NCI-H2081 treated with DMSO at 0.1 percent for 48 hours (cell line): ENCODE data around the gene OAS3.
"Not testable (repeated sequence)": the region's sequence is repeated elsewhere in the genome, so short reads cannot be mapped to it uniquely, and the experiment has no call there.

Source experiments
- DNase-seq: peaks from one replicate; lab custom pipeline; 2025; lab: John Stamatoyannopoulos, UW

OAS3 gene, protein sequence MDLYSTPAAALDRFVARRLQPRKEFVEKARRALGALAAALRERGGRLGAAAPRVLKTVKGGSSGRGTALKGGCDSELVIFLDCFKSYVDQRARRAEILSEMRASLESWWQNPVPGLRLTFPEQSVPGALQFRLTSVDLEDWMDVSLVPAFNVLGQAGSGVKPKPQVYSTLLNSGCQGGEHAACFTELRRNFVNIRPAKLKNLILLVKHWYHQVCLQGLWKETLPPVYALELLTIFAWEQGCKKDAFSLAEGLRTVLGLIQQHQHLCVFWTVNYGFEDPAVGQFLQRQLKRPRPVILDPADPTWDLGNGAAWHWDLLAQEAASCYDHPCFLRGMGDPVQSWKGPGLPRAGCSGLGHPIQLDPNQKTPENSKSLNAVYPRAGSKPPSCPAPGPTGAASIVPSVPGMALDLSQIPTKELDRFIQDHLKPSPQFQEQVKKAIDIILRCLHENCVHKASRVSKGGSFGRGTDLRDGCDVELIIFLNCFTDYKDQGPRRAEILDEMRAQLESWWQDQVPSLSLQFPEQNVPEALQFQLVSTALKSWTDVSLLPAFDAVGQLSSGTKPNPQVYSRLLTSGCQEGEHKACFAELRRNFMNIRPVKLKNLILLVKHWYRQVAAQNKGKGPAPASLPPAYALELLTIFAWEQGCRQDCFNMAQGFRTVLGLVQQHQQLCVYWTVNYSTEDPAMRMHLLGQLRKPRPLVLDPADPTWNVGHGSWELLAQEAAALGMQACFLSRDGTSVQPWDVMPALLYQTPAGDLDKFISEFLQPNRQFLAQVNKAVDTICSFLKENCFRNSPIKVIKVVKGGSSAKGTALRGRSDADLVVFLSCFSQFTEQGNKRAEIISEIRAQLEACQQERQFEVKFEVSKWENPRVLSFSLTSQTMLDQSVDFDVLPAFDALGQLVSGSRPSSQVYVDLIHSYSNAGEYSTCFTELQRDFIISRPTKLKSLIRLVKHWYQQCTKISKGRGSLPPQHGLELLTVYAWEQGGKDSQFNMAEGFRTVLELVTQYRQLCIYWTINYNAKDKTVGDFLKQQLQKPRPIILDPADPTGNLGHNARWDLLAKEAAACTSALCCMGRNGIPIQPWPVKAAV

DNA sequence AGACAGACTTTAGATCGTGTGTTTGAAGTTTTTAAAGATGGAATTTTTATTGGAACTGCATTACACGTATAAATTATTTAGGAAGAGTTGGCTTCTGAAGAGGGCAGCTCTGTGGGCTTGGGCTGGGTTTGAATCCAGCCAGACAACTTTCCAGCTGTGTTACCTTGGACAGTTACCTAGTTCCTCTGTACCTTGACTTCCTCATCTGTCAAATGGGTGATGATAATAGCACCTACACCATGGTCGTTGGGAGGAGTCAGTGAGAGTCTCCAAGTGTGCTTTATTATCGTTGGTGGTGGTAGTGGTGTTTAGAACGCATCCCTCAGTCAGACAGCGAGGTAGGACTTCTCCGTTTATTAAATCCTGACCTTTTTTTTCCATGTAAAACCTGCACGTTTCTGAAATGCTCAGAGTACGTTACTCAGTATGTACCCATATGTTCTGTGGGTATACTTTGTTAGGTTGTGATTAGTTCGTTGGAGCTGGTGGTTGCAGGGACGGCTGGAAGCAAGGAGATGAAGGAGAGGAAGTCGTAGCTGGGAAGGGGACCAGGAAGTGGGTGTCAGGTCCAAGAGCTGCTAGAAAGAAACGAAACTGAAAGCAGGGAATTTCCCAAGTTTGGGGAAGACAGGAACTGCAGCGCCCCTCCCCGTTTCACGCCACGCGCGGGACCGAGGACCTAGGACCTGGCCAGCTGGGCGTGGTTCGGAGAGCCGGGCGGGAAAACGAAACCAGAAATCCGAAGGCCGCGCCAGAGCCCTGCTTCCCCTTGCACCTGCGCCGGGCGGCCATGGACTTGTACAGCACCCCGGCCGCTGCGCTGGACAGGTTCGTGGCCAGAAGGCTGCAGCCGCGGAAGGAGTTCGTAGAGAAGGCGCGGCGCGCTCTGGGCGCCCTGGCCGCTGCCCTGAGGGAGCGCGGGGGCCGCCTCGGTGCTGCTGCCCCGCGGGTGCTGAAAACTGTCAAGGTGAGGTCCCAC, at the start of gene OAS3:
OAS3 (plus strand) TSS at position 734 of the 979 bp plus-strand sequence; CDS start at position 791, 57 bp downstream.
- DNase-seq, result no peak

DNA sequence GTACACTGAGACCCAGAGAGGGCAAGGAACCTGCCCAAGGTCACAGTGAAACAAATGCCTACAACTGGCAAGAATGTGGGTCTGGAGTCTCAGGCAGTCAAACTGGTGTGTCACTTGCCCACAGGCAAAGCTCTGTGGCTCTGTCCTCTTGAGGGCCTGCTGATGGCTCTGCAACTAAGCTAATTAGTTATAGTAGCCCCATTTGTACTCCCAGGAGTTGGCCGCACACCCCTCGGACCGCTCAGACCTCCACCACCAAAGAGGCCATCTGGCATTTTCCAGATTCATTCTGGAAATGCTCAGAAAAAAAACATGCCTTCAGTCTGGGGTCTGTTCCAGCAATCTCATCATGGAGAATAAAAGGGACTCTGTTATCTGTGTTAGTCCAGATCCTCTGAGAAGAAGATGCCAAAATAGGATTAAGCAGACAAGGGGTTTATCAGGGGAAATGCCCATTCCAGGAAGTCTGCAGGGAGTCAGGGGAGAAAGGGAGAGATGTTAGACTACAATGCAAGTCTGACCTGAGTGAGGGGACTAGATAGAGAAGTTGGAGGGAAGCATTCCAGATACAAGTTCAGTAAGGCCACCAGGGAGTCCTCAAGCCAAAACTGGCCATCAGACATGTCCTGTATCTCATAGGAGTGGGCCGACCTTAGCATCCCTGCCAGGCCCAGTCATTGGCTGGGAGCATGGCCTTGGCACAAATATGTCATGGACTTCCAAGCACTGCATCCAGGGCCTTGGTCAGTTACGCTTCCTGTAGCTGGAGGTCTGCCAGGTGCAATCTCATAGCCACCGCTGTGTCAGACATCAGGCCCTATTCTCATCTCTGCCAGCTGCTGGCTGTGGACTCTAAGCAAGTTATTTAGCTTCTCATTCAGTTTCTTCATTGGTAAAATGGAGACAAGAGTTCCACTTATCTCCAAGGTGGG, 46.9 kb upstream of the OAS3 start:
- no peak for DNase-seq

DNA sequence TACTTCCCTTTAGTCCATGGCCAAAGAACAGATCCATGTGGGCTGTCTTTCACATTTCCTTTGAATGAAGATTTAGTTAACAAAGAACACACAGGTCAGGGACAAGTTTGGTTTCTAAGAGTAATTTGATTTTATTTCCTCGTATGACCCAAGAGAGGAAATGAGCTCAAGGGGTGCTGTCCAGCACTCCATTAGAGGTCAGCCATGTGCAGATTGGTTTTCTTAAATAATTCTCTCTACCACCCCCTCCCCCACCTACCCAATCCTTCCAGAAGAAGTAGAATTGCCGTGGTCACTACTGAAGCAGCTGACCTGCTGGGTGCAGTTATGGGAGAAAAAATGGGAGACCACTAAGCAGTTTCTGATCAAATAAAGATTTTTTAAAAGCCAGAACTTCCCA, 45.4 kb upstream of the OAS3 start:
- no peak for DNase-seq

DNA sequence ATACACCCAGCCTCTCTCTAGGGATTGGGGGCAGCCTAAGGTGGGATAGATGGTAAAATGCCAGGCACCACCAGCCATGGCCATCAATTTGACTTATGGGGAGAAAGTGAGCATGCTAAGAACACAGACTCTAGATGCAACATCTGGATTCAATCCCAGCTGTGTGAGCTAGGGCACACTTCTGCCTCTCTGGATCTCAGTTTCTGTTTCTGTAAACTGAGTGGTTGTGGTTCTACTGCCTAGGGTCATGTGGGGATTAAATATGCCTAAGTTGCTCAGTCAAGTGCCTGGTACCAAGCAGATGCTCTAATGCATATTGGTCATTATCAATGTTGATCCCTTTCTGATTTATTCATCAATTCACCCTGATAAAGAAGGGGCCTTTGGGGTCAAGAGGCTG, 44.1 kb upstream of the OAS3 start:
- DNase-seq, result no peak

DNA sequence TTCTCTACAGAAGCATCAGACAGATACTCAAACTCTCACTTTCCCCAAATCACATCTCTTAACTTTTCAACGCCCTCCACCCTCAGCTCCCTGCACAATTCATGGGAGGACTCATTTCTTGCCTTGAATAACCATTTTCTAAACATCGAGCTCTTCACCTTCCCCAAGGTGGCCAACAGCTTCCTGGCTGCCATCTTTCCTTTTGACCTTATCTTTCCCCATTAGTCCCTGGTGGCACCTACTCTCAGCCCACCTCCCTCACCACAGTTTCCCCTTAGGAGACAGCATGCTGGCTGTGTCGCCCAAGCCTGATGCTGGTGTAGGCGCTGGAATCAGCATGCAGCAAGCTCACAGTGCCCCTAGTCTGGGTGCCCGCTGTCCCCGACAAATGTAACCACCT, 39.9 kb upstream of the OAS3 start:
- no peak for DNase-seq

DNA sequence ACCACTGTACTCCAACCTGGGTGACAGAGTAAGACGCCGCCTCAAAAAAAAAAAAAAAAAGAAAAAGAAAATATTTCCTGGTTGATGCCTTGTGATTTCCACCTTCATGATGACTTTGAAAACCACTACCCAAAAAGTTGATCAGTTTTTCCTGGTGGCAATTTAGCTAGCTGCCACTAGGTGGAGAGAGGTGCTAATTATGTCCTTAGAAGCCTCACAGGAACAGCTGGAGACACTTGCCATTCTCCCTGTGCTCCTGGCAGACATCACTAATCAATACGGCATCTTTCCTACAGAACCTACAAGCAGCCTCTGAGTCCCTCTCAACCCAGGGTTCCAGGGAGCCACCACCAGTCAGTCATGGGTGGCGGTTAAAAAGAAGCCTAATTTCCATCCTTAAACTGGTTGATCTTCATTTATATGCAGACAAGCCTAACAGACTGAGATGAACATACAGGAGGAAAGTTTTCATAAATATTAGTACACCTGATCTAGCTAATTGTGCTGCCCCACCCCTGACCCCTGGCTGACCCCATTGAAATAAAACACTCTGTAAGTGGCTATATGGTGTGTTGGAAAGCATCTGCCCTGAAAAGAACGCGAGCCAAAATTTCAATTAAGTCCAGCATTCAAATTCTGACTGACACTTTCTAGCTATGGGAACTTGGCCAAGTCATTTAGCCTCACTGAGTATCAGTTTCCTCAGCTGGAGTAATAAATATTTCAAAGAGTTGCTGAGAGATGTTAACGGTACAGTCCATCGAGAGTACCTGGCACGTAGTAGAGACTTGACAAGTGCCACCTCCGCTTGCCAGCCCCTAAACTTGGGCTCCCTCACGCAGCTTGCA, 37.8 kb upstream of the OAS3 start:
- peak; percentile 31 for DNase-seq

DNA sequence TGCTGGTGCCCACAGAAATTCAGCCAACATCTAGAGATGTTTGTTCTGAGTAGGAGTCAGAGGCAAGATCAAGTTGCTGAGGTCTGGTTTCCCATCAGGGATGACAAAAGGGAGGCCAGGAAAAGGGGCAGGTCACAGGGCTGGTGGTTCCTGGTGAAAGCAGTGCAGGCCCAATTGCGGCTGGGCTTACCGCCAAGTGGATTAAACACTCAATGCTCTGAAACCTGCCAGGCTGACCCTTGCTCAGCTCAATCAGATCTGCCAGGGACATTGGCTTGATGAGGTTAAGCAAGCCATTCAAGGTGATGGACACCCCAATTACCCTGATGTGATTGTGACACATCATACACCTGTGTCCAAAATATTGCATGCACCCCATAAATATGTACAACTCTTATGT, 37.0 kb upstream of the OAS3 start:
- no peak for DNase-seq

DNA sequence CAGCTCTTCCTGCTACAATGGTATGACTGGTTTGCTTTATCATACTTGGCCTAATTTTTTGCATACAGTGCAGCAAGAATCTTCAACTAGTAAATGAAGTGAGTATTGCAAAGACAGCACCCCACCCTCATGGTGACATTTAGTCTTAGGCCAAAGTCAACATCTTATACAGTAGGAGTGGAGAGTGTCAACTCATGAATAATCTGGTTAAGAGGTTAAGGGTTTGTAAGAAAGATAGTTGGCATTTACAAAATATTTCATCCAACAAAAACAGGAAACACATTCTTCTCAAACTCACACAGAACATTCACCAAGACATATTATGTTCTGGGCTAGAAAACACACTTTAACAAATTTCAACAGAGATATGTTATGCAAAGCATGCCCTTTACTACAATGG, 33.7 kb upstream of the OAS3 start:
- no peak for DNase-seq

DNA sequence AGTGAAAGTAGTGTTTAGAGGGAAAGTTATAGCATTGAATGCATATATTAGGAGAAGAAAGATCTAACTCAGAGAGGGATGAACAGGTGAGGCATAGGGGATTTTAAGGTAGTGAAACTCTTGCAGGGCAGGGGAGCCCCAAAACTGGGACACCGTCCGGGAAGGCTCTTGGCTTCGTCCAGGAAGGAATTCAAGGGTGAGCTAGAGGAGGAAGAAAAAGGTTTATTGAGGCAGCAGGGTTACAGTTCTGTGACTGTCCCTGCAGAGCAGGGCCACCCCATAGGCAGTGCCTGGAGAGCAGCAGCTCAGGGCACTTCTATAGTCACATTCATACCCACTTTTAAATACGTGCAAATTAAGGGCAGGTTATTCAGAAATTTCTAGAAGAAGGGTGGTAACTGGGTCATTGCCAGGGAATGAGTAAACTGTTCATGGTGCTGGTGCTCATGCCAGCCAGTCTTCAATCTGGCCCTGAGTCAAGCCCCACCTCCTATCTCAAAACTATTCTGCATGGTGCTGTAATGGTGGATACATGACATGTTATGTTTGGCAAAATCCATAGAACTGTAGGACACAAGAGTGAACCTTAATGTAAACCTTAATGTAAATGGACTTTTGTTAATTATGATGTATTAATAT, 32.7 kb upstream of the OAS3 start:
- DNase-seq, result no peak

DNA sequence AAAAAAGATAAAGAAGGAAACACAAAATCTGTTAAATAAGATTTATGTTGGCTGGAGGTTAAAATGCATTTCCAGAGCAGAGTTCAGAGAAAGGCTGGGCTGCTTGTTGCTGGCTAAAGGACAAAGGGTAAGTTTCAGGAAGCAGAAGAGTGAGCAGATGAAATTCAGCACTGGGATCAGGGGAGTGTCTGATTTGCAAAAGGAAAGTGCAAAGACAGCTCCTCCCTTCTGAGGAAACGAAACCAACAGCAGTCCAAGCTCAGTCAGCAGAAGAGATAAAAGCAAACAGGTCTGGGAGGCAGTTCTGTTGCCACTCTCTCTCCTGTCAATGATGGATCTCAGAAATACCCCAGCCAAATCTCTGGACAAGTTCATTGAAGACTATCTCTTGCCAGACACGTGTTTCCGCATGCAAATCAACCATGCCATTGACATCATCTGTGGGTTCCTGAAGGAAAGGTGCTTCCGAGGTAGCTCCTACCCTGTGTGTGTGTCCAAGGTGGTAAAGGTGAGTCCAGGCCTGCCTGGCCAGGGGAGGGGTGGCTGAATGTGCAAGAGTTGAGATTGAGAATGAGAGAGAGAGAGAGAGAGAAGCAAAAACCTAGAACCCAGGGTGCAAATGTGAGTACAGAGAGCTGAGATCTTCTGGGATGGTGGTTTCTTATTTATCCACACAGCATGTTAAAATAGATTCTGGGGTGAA, 31.4 kb upstream of the OAS3 start, which contains the start of gene OAS1:
OAS1 (plus strand) TSS at position 251 of the 703 bp plus-strand sequence; CDS start at position 329, 78 bp downstream.
- no peak for DNase-seq

DNA sequence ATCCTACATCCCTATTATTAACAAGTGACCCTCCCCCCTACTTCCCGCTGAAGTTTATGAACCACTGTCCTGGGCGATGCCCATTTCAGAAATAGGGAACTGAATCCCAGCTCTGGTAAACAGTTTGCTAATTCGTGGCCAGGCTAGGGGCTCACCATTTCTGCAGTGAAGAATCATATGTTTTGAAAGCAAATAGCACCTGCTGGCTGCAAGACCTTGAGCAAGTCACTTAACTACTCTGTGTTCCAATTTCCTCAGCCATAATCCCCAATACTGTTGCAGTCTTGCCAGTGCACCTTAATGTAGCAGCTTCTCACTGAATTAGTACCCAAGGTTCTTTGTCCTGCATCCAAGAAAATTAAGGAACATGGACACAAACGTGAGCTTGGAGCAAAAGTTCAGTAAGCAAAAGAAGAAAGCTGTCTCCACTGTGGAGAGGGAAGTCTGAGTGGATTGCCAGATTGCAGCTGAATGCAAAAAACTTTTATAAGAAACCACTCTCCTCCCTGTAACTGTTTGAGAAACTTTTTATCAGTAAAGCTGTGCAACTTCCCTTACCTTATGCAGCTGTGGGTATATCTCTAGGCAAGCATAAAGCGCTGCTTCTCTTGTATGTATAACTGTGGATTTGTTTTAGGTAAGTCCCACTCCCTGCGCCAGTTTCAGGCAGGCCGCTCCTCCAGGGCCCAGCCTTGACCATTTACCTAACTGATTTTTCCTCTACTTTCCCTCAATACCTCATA, 30.7 kb upstream of the OAS3 start:
- DNase-seq, result no peak

DNA sequence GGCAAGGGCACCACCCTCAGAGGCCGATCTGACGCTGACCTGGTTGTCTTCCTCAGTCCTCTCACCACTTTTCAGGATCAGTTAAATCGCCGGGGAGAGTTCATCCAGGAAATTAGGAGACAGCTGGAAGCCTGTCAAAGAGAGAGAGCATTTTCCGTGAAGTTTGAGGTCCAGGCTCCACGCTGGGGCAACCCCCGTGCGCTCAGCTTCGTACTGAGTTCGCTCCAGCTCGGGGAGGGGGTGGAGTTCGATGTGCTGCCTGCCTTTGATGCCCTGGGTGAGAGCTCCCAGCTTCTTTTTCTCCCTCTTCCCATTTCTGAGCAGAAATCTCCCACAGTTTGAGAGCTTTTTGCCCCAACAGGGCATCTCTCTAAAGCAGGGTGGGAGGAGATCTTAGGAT, 29.7 kb upstream of the OAS3 start:
- DNase-seq, result no peak

DNA sequence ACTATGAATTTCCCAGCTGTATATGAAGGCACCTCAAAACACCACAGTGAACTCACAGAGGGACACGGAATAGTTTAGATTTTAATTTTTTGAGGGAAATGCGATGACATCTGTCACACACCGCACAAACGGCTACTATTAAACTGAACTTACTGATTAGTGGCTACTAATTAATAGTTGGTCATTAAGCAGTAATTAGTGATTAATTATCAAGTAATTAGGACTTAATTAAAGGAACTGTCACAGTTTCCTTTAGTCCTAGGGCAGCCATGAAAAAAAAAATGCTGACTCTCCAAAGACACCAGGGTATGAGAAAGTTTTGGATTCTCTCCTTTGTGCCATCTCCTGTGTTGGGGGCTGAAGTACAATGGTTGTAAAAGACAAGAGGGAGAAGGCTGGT, 28.6 kb upstream of the OAS3 start:
- no peak for DNase-seq

DNA sequence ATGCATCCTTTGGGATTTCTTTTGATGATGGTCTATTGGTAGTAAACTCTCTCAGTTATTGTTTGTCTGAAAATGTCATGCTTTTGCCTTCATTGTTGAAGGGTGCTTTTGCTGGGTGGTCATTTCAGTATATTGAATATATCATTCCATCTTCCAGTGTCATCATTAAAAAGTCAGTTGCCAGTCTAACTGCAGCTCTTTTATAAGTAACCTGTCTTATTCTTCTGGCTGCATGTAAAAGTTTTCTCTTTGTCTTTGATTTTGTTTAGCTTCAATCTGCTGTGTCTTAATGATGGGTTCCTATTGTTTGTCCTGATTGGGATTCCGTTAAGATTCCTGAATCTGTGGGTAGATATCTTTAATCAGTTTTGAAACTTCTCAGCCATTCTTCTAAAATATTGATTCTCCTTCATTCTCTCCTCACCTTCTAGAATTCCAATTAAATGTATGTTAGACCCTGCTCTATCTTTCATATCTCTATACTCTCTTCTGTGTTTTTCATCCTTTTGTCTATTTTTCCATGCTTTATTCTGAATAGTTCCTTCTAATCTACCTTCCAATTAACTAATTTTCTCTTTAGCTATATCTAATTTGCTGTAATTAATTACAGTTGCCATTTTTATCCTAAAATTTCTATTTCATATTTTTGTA, 25.1 kb upstream of the OAS3 start:
- no peak for DNase-seq

DNA sequence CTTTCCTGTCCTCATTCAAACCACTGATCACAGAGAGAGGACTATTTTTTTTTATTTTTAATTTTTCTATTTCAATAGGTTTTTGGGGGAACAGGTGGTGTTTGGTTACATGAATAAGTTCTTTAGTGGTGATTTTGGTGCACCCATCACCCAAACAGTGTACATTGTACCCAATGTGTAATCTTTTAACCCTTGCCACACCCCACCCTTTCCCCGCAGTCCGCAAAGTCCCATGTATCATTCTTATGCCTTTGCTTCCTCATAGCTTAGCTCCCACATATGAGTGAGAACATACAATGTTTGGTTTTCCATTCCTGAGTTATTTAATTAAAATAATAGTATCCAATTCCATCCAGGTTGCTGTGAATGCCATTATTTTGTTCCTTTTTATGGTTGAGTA, 24.4 kb upstream of the OAS3 start:
- not testable (repeated sequence) for DNase-seq

DNA sequence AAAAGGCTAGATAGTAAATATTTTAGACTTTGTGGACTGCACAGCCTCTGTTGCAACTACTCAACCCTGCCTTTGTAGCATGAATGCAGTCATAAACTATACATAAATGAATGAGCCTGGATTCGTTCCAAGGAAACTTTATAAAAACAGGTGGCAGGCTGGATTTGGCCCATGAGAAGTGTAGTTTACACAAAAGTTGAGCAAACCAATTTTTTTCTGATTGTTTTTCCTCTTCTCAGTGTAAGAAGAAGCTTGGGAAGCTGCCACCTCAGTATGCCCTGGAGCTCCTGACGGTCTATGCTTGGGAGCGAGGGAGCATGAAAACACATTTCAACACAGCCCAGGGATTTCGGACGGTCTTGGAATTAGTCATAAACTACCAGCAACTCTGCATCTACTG, 22.0 kb upstream of the OAS3 start:
- no peak for DNase-seq

DNA sequence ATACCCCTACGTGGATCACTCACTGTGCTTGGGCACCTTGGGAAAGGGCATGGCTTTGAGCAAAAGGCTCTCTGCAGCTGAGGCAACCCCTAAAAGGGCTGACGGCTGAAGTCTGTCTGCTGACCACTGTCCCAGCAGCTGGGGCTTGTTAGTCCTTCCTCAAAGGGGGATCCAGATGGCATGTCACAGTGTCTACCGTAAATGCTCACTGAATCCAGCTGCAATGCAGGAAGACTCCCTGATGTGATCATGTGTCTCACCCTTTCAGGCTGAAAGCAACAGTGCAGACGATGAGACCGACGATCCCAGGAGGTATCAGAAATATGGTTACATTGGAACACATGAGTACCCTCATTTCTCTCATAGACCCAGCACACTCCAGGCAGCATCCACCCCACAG, 19.2 kb upstream of the OAS3 start:
- no peak for DNase-seq
